WTC11 (cell line): Measurements from ENCODE around the gene MAP1LC3B. TPM values are rescaled to one million over a fixed set of nuclear protein-coding genes. Genes with fewer than 3 reads are reported as not detected.

Experiments used
- ATAC-seq: fragments of 200-7000 bp; cut with Tn5 transposase; 2 replicates; pipeline ENCODE4 v1.10.0; 2021; ENCODE audit warnings: mild to moderate bottlenecking, moderate library complexity
- CTCF ChIA-PET: fragments of 300-600 bp; sonication (Branson Sonifier 250); formaldehyde crosslinking; loops from one replicate; lab custom pipeline; 2021; ENCODE audit warnings: antibody characterized with exemption; lab: Charles Lee
- POLR2A ChIA-PET: fragments of 350-600 bp; sonication (Branson Sonifier 250); formaldehyde crosslinking; loops from one replicate; lab custom pipeline; 2021; ENCODE audit warnings: antibody characterized with exemption; lab: Charles Lee
- DNase-seq: peaks from one replicate; pipeline ENCODE4 v3.0.0; 2021; ENCODE audit warnings: low spot score
- H3K27ac Mint-ChIP-seq: 2 replicates; pipeline ENCODE4 v1.8.0; 2021; ENCODE audit warnings: mixed read lengths
- H3K27me3 Mint-ChIP-seq: 2 replicates; pipeline ENCODE4 v1.8.0; 2021; ENCODE audit warnings: low read depth, mild to moderate bottlenecking, moderate library complexity, mixed read lengths
- H3K36me3 Mint-ChIP-seq: 2 replicates; pipeline ENCODE4 v1.8.0; 2021; ENCODE audit warnings: mixed read lengths
- H3K4me1 Mint-ChIP-seq: 2 replicates; pipeline ENCODE4 v1.8.0; 2022; ENCODE audit warnings: mixed read lengths
- H3K4me3 Mint-ChIP-seq: 2 replicates; pipeline ENCODE4 v1.8.0; 2021; ENCODE audit warnings: mild to moderate bottlenecking, moderate library complexity, mixed read lengths
- H3K9me3 Mint-ChIP-seq: 2 replicates; pipeline ENCODE4 v1.8.0; 2021; ENCODE audit warnings: mixed read lengths
- ATF3 ChIP-seq: sonication (generic); formaldehyde crosslinking; conservative IDR thresholded peaks from 2 replicates; pipeline ENCODE4 v1.8.1; 2022; ENCODE audit warnings: mild to moderate bottlenecking, missing genetic modification reagents
- E2F5 ChIP-seq: sonication (generic); formaldehyde crosslinking; IDR thresholded peaks from 2 replicates; pipeline ENCODE4 v1.8.1; 2022; ENCODE audit warnings: mild to moderate bottlenecking, moderate library complexity, missing genetic modification reagents
- FOXJ3 ChIP-seq: sonication (generic); formaldehyde crosslinking; IDR thresholded peaks from 2 replicates; pipeline ENCODE4 v1.9.0; 2021; ENCODE audit warnings: missing genetic modification reagents, mild to moderate bottlenecking, borderline replicate concordance
- FOXK1 ChIP-seq: sonication (generic); formaldehyde crosslinking; IDR thresholded peaks from 2 replicates; pipeline ENCODE4 v1.8.0; 2022; ENCODE audit warnings: mild to moderate bottlenecking, moderate library complexity, missing genetic modification reagents
- FOXP1 ChIP-seq: sonication (generic); formaldehyde crosslinking; IDR thresholded peaks from 2 replicates; pipeline ENCODE4 v1.8.0; 2022; ENCODE audit warnings: missing genetic modification reagents, mild to moderate bottlenecking, moderate library complexity, borderline replicate concordance
- FOXP4 ChIP-seq: sonication (generic); formaldehyde crosslinking; IDR thresholded peaks from 2 replicates; pipeline ENCODE4 v1.8.0; 2022; ENCODE audit warnings: mild to moderate bottlenecking, missing genetic modification reagents
- JUN ChIP-seq: sonication (generic); formaldehyde crosslinking; IDR thresholded peaks from 2 replicates; pipeline ENCODE4 v1.8.0; 2023; ENCODE audit warnings: mild to moderate bottlenecking, missing genetic modification reagents
- KAT7 ChIP-seq: sonication (generic); formaldehyde crosslinking; IDR thresholded peaks from 2 replicates; pipeline ENCODE4 v1.8.1; 2023; ENCODE audit warnings: missing genetic modification reagents, mild to moderate bottlenecking, borderline replicate concordance
- MAX ChIP-seq: sonication (generic); formaldehyde crosslinking; IDR thresholded peaks from 2 replicates; pipeline ENCODE4 v1.8.0; 2022; ENCODE audit warnings: mild to moderate bottlenecking, missing genetic modification reagents
- MLX ChIP-seq: sonication (generic); formaldehyde crosslinking; IDR thresholded peaks from 2 replicates; pipeline ENCODE4 v1.8.1; 2023; ENCODE audit warnings: mild to moderate bottlenecking, missing genetic modification reagents, moderate library complexity
- NFATC4 ChIP-seq: fragments of 250-450 bp; sonication (Bioruptor Pico); IDR thresholded peaks from 2 replicates; pipeline ENCODE4 v1.9.0; 2021; ENCODE audit warnings: mild to moderate bottlenecking
- NFE2L1 ChIP-seq: sonication (generic); formaldehyde crosslinking; IDR thresholded peaks from 2 replicates; pipeline ENCODE4 v1.8.1; 2023; ENCODE audit warnings: missing genetic modification reagents
- PREB ChIP-seq: sonication (generic); formaldehyde crosslinking; IDR thresholded peaks from 2 replicates; pipeline ENCODE4 v1.8.1; 2022; ENCODE audit warnings: mild to moderate bottlenecking, missing genetic modification reagents, moderate library complexity, borderline replicate concordance
- RORB ChIP-seq: fragments of 250-450 bp; sonication (Bioruptor Pico); IDR thresholded peaks from 2 replicates; pipeline ENCODE4 v1.9.0; 2021; ENCODE audit warnings: mild to moderate bottlenecking
- SMAD3 ChIP-seq: sonication (generic); formaldehyde crosslinking; IDR thresholded peaks from 2 replicates; pipeline ENCODE4 v1.8.0; 2022; ENCODE audit warnings: missing genetic modification reagents, mild to moderate bottlenecking, borderline replicate concordance
- TEAD1 ChIP-seq: sonication (generic); formaldehyde crosslinking; IDR thresholded peaks from 2 replicates; pipeline ENCODE4 v1.8.0; 2022; ENCODE audit warnings: mild to moderate bottlenecking, missing genetic modification reagents
- USF2 ChIP-seq: sonication (generic); formaldehyde crosslinking; IDR thresholded peaks from 2 replicates; pipeline ENCODE4 v1.8.1; 2023; ENCODE audit warnings: mild to moderate bottlenecking, missing genetic modification reagents, moderate library complexity
- ZBTB21 ChIP-seq: sonication (generic); formaldehyde crosslinking; IDR thresholded peaks from 2 replicates; pipeline ENCODE4 v1.8.1; 2023; ENCODE audit warnings: mild to moderate bottlenecking, missing genetic modification reagents, borderline replicate concordance
- ZBTB43 ChIP-seq: sonication (generic); formaldehyde crosslinking; IDR thresholded peaks from 2 replicates; pipeline ENCODE4 v1.8.1; 2023; ENCODE audit warnings: mild to moderate bottlenecking, missing genetic modification reagents
- ZNF219 ChIP-seq: sonication (generic); formaldehyde crosslinking; IDR thresholded peaks from 2 replicates; pipeline ENCODE4 v1.8.0; 2023; ENCODE audit warnings: missing genetic modification reagents, mild to moderate bottlenecking, borderline replicate concordance
- total RNA-seq: library from RNA; stranded (reverse); gene quantifications from 3 replicates; pipeline ENCODE4 v1.2.3, GENCODE V29; 2021

The MAP1LC3B gene
- total RNA-seq, 1 experiment from 2014 or later, result 46.9 TPM

- H3K9me3 Mint-ChIP-seq, result no peaks in the 10 kb centered on the region
- POLR2A ChIA-PET, result no interaction called here
- DNase-seq (peak; percentile 59), ATAC-seq (peak; percentile 13)
- H3K36me3 Mint-ChIP-seq, result peaks cover 1% of the 10 kb centered on the region; the same call in 1 of the 2 replicates
- peaks cover 44% of the 10 kb centered on the region for H3K4me1 Mint-ChIP-seq
- CTCF ChIA-PET, result no interaction called here
- peak overlapping the region; percentile 83 for H3K4me3 Mint-ChIP-seq
- H3K27me3 Mint-ChIP-seq, result peaks cover 3% of the 10 kb centered on the region; the same call in 1 of the 2 replicates
- TF ChIP-seq NFE2L1 (CRISPR knock-in tag) (0 out of 2 replicates have a peak, but pooled peaks have one; percentile 4), FOXP1 (no peak), E2F5 (CRISPR knock-in tag) (no peak), PREB (CRISPR knock-in tag) (no peak), ZBTB43 (CRISPR knock-in tag) (no peak), KAT7 (CRISPR knock-in tag) (0 out of 2 replicates have a peak, but pooled peaks have one; percentile 35), MLX (CRISPR knock-in tag) (no peak)
- peak overlapping the region; percentile 91 for H3K27ac Mint-ChIP-seq
Measured at GRCh38 chr16:87391324-87391949, 699 bp upstream of the MAP1LC3B start.

- H3K27me3 Mint-ChIP-seq, result peaks cover 3% of the 10 kb centered on the region; the same call in 1 of the 2 replicates
- POLR2A ChIA-PET, result interaction anchor here (1.0 kb wide), 1 partner anchor 9 kb away, joined by 6 read pairs; the partner anchor contains the start of gene FBXO31
- DNase-seq, result peak; percentile 66
Measured at GRCh38 chr16:87392821-87393679, 914 bp downstream of the MAP1LC3B start.

GRCh38 chr16:87393680-87394055, 1.5 kb downstream of the MAP1LC3B start:
- H3K4me3 Mint-ChIP-seq, result peak overlapping the region; percentile 87
- ChIA-PET CTCF (interaction anchor here (1.0 to 2.4 kb wide), 6 partner anchors 10 to 264 kb away, joined by 3 to 20 read pairs (median 5); partner anchors contain the start of gene FBXO31), POLR2A (interaction anchor here (1.0 kb wide), 1 partner anchor 10 kb away, joined by 6 read pairs; the partner anchor contains the start of gene FBXO31)
- peaks cover 7% of the 10 kb centered on the region for H3K36me3 Mint-ChIP-seq
- peak overlapping the region; percentile 91 for H3K27ac Mint-ChIP-seq
- peaks cover 3% of the 10 kb centered on the region; the same call in 1 of the 2 replicates for H3K27me3 Mint-ChIP-seq
- DNase-seq (no peak), ATAC-seq (no peak)
- H3K9me3 Mint-ChIP-seq, result no peaks in the 10 kb centered on the region
- peaks cover 25% of the 10 kb centered on the region for H3K4me1 Mint-ChIP-seq
- TF ChIP-seq ZBTB21 (CRISPR knock-in tag), result no peak
- TF ChIP-seq KAT7 (CRISPR knock-in tag), result no peak
- TF ChIP-seq JUN (CRISPR knock-in tag), result no peak
- no peak for TF ChIP-seq FOXP4 (CRISPR knock-in tag)
- TF ChIP-seq FOXK1 (CRISPR knock-in tag), result no peak
- no peak for TF ChIP-seq FOXJ3 (CRISPR knock-in tag)
- TF ChIP-seq RORB (CRISPR knock-in tag), result no peak
- TF ChIP-seq USF2 (CRISPR knock-in tag), result no peak
- no peak for TF ChIP-seq ZNF219 (CRISPR knock-in tag)
- TF ChIP-seq TEAD1 (CRISPR knock-in tag), result no peak
- TF ChIP-seq SMAD3, result no peak
- TF ChIP-seq NFATC4 (CRISPR knock-in tag), result no peak

More at GRCh38 chr16:87392821-87393679, 914 bp downstream of the MAP1LC3B start:
- Mint-ChIP-seq H3K4me3 (peak overlapping the region; percentile 87), H3K36me3 (peaks cover 2% of the 10 kb centered on the region; the same call in 1 of the 2 replicates), H3K27ac (peak overlapping the region; percentile 91), H3K4me1 (peaks cover 31% of the 10 kb centered on the region), H3K9me3 (no peaks in the 10 kb centered on the region)
- peak; percentile 5 for ATAC-seq
- CTCF ChIA-PET, result interaction anchor here (1.0 to 2.4 kb wide), 6 partner anchors 9 to 265 kb away, joined by 3 to 20 read pairs (median 5); partner anchors contain the start of gene FBXO31
- TF ChIP-seq MAX, result peak; percentile 32; the same call in 1 of the 2 replicates
- TF ChIP-seq ATF3 (CRISPR knock-in tag), result no peak
- TF ChIP-seq FOXK1 (CRISPR knock-in tag), result 0 out of 2 replicates have a peak, but pooled peaks have one; percentile 22
- TF ChIP-seq, all 79 proteins: peak for 2
